ENCODE measurements around the gene CCDC192.

- TF ChIP-seq TEAD4 (CRISPR knock-in tag; IDR thresholded peaks at IDR 0.05) (no peak), CTCF (IDR thresholded peaks at IDR 0.05) (no peak), SMAD4 (CRISPR knock-in tag; IDR thresholded peaks at IDR 0.05) (no peak), ZNF425 (CRISPR knock-in tag; conservative IDR thresholded peaks at IDR 0.05) (no peak)
These were observed 29.9 kb upstream of the CCDC192 start for GRCh38 chr5:127673117-127673800.

Data from WTC11 (cell line).